ENCODE data around the gene CSF2RB. TPM values are rescaled to one million over a fixed set of nuclear protein-coding genes. Genes with fewer than 3 reads are reported as not detected.

CSF2RB gene
- total RNA-seq, 1 experiment from 2014 or later: not detected

DNA sequence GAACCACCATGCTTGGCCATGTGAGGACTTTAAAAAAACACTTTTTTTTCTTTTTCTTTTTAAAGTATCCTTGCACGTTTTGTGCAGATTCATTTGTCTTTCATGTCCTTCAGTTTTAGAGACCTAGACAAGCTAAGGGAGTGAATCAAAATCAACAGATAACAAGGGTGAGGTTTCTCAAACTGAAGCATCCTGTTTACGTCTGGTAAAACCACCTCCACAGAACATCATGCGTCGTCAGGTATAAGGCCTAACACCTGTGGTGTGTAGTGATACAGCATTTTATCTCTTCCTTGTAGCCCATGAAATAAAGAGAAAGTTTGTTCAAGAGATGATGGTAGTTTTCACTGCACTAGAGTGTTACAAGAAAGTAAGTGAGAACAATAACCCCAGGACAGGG is 26.3 kb upstream of the CSF2RB start:
- no peak for DNase-seq (ENCODE audit: low read depth)

DNA sequence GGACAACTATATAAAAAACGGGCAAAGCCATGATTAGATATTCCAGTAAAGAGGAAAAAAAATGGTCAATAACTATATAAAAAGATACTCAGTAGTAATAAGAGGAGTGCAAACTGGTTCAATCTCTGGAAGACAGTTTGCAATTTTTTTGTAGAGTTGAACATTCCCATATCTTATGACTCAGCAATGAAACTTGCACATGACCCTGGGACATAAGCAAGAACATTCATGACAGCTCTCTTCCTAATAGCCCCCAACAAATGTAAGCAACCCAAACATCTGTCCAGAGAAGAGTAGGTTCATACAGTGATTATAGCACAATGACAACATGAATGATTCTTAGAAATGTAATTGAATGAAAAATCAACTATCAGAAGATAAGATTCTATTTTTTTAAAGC is 21.8 kb upstream of the CSF2RB start:
- no peak for DNase-seq (ENCODE audit: low read depth)

DNA sequence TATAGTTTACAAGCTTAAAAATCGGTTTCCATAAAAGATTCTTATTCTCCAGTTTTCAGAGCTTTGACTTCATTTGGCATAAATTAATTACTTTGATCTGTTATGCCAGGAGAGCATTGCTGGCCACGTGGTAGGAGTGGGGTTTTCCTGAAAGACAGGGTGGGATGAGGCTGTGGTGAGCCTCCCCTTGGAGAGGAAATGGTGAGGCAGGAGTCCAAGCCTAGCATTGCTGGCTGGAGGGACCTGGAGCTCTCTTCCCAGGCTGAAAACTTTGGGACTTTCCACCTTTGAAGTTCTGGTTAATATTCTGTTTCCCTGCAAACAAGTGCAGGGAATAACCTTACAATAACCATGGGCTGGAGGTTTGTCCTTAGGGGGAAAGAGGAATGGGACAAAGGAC is 21.1 kb upstream of the CSF2RB start:
- no peak for DNase-seq (ENCODE audit: low read depth)

DNA sequence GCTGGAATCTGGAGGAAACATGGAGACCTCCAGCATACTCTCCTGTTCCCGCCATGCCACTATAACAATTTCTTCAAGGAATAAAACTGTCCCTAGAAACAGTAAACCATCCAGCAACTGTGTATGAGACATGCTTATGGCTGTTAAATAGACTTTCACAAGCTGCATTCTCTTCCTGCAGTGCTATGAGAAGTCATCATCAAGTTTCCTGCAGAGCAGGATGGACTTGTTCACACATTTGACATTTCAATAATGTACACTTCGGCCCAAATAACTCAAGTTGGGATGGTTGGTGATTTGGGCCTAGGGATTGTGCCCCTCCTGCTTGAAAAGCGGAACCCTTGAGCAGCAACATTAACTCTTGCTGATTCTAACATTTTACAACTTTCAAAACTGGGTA is 20.2 kb upstream of the CSF2RB start:
- no peak for DNase-seq (ENCODE audit: low read depth)

DNA sequence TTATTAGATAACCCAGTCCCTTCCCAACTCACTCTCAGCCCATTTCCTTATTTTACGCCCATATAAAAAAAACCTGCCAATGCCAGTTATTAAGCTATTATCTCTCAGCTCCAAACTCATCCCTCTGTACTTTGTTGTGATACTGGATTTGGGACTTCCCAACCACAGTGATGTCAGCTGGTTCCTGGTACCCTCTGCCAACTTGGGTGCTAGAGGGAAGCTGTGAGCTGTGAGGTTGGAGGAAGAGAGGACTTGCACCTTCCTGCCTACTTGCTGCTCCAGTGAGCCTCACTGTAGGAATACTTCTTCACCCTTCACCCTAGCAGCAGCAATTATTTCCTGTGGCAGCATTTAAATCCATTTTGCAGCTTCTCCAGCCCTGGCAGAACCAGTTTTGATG is 19.2 kb upstream of the CSF2RB start:
- DNase-seq (ENCODE audit: low read depth): no peak

DNA sequence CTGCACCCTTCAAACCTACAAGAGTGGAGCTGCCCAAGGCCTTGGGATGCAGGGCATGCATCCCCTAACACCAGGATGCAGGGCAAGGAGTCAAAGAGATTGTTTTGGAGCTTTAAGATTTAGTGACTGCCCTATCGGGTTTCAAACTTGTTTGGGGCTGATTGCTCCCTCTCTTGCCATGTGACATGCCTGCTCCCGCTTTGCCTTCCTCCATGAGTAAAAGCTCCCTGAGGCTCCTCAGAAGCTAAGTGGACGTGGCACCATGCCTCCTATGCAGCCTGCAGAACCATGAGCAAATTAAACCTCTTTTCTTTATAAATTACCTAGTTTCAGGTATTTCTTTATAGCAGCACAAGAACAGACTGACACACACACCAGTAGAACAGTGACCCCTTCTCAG is 15.8 kb upstream of the CSF2RB start:
- no peak for DNase-seq (ENCODE audit: low read depth)

DNA sequence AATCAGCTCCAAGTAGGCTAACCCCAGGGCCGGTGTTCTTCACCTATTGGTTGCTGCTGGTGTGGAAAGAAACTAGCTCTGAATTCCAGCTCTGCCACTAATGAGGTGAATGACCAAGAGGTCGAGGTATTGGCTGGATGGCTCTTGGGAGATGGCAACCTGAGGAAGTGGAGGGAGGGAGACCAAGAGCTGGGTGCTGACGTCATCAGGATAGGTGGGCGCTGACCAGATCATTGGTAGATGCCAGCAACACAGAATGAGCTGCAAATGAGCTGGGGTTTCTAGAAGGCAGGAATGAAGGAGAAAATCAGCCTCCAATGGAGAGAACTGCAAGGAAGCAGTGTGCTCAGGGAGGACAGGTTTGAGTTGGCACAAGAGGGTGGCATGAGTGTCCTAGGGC is 14.7 kb upstream of the CSF2RB start:
- no peak for DNase-seq (ENCODE audit: low read depth)

DNA sequence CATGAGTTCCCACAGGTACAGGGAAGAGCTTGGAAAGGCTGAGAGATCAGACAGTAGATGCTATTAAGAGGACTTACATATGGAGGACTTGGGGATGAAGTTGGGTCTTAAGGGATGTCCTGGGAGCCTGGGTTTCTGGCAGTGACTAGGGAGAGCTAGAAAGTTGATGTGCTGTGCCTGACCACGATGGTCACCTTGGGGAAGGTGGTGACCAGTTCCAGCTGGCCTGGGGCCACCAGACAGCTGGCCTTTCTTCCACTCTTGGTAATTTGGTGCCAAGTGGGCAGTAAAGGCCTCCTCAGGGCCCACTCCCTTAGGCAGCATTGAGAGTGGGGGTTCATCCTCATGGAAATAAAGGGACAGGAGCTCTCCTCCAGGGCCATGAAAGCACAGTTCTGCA is 13.9 kb upstream of the CSF2RB start:
- DNase-seq (ENCODE audit: low read depth): no peak

DNA sequence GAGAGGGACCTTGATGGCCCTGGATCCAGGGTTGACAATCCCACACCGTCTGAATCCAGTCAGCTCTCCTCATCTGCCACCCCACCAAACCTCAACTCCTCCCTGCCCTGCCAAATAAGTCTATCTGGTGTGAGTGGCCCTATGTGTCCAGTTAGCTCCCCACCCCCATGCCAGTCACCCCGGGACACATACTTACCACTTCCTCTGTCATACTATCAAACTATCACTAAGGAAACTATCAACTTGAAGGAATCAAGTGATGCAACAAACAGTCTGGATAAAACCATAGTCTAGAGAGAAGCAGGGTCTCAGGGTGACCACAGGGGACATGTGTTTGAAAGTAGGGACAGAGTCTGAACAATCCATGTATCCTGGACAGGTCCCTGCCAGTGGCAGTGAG is 13.2 kb upstream of the CSF2RB start:
- DNase-seq (ENCODE audit: low read depth): no peak

DNA sequence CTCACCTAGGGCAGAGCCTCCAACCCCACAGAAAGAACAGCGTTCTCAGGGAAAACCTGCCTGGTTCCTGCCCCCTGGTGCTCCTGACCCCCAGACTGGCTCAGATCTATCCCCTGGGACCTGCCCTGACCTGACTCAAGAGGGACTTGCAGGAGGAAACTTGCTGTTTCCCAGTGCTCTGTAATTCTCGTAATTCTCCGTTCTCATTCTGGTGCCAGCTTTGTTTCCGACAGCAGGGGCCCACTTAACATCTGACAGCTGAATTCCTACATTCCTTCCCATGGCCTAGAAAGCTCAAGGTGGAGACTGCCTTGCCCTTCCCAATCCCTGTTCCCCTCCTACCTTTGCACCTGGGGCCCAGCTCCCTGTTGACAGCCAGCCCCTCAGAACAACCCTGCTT is 12.5 kb upstream of the CSF2RB start:
- DNase-seq (ENCODE audit: low read depth): no peak

DNA sequence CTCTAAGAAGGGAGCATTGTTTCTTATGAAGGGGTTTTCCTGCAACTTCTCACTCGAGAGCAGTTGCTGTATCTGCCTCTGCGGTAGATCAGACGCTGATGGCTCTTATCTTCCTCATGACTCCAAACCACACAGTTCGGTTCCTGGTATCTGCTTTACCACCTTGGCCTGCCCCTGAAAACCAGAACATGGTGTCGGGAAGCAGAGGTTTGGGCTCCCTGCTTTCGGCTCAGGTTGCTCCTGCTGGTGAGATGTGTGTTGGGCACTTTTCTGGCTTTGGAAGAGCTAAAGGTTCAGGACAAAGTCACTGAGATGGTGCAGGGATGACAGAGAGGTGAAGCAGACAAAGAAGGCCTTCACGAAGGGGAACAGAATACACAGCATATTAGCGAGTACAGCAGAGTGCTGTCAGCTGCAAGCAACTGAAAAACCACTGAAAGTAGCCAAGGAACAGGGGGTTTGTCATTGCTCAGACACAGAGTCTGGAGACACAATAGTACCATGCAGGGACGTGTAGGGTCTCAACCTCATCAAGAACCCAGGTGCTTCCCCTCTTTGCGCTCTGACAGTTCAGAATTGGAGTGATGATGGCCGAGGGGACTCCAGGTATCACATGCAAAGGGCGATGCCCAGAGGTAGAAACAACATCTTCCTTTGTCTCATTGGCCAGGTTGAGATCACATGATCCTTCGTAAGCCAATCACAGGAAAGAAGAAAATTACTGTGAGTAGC is 11.9 kb upstream of the CSF2RB start:
- DNase-seq (ENCODE audit: low read depth): no peak

DNA sequence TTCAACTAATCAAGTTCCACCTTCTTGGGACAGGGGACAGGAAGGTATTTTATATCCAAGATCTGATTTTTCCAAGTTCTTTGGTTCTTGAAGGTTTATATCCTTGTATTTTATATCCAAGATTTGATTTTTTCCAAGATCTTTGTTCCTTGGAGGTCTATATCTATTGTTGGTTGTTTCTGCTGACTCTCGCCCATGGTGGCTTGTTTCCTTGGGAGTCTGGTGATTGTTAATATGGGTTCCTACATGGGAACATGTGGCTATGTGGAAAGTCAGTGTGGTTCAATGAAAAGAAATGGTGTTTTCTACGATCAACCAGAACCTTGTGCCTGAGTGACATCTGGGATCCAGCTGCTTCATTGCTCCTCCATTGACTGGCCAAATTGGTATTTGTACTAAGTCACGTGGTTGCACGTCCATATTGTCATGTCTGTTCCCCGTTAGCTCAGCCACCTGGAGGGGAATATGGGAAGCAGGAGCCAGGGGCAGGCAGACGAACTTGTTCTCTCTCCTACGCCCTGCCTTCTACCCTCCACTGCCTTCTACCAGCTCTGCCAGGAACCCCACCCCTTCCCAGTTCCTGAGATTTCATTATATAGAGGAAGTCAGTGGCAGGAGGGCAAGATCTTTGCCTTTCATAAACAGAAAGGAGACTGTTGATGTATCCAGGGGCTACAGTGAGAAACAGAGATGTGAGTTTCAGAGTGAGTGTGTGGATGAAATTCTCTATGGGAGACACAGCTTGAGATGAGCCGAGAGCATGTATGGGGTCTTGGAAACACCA is 11.1 kb upstream of the CSF2RB start:
- DNase-seq (ENCODE audit: low read depth): no peak

DNA sequence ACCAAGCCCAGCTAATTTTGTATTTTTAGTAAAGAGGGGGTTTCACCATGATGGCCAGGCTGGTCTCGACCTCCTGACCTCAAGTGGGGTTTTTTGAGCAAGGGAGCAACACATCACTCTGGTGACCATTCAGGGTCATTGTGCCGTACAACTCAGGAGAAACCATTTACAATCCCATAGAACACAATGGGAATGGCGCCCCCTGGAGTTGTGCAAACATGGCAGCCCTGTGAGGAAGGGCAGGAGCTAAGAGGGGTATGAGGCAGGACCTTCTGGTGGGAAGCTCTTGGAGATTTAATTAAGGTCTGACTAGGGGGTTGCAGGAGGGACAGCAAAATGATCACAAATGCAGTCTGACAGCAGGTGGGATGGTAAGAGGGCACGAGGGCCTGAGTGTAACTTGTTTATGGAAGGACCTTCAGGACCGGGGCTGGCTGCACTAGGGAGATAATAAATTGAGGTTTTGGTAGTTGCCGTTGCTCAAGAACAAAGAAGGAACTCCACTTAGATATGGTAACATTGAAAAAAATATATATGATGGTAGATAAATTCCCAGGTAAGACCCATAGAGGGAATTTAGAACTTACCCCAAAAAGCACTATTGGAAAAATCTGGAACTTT is 9.1 kb upstream of the CSF2RB start:
- DNase-seq (ENCODE audit: low read depth): no peak

DNA sequence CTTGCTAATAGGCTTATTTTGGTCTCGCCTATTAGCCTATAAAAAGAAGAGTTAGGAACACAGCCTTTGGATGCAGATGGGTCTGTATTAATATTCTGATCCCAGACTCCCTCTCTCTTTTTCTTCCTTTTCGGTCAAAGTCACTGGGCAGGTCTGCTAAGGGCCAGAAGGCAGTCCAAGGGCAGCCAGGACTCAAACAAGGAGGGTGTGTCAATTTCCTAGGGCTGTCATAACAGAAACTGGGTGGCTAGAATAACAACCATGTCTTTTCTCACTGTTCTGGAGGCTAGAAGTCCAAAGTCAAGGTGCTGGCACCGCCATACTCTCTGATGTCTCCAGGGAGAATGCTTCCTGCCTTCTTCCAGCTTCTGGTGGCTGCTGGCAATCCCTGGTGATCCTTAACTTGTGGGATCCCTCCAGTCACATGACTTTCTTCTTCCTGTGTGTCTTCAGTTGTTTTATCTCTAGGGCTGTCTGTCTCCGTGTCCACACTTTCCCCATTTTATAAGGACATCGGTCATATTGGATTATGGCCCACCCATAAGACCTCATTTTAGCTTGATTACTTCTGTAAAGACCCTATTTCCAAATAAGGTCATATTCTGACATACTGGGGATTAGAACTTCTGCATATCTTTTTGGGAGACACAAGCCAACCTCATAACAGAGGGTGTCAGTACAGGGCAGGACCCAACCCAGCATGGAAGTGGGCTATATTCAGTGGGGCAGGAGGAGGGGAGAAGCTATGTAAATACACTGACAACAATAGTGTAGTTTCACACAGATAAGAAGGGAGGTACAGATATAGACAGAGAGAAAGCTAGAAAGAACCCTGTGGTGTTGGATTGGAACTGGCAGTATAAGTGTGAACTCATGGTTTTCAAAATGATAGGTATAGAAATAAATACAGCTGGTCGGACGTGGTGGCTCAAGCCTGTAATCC is 5.9 kb upstream of the CSF2RB start:
- no peak for DNase-seq (ENCODE audit: low read depth)

DNA sequence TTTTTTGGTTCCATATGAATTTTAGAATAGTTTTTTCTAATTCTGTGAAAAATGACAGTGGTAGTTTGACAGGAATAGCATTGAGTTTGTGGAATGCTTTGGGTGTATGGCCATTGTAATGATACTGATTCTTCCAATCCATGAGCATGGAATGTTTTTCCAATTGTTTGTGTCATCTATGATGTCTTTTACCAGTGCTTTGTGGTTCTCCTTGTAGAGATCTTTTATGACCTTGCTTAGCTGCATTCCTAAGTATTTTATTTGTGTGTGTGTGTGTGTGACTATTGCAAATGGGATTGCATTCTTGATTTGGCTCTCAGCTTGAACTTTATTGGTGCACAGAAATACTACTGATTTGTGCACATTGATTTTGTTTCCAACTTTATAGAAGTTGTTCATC is 3.0 kb upstream of the CSF2RB start:
- no peak for DNase-seq (ENCODE audit: low read depth)

DNA sequence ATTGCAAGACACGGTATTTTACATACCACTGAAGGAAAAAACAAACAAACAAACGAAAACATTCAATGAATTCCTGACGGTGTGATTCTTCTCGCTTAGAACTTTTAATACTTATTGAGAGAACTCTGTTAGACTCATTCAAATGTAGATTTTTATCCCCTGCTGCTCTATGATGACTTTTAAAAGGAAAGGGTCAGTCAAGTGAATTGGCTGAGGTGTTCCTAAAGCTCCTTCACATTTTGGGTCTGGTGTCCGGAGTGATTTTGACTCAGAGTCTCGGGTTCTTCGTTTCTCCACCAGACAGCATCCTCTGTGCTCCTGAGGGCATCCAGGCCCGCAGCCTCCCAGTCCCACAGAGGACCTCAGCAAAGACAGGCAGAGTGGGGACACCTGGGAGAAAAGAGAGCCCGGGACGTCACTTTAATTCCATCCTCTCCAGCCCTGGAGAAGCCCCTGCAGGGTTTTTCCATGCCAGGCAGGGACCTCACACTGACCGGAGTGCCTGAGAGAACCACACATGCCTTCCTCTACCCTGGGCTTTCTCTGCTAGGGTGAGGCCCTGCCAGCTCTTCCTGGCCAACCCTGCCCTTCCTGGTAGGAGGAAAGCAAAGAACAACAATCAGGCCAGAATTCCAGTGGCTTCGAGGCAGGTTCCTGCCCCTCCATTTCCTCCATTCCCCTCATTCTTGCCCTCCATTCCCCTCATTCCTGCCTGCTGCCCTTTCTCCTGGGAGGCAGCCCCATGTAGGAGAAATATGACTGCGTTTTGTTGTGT is 1.4 kb upstream of the CSF2RB start:
- no peak for DNase-seq (ENCODE audit: low read depth)

DNA sequence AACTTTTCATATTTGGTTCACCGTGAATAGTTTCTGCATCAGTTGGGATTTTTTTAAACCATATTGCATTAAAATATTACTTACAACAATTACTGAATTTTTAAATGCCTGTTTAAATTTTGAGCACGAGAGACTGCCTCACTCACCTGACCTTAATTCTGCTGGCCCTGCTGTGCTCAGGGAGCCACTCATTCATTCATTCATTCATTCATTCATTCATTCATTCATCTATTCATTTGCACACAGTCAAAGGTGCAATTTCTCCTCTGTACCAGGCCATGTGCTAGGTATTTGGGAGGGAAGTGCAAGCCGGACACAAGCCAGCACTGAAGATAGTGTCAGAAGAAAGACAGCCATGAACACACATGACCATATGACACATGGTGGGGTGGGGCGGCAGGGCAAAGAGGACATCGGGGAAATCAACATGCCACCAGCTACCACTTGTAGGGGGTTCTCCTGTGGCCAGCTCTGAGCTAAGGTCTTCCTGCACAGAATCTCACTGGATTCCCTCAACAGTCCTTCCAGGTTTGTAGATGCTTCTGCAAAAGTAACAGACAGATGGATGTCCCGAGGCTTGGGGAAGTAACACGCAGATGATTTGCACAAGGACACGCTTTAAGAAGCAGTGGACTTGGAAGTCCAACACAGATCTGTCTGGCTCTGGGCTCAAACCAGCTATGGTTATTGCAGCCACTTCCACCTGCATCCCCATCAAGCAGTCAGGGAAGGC is 568 bp upstream of the CSF2RB start:
- no peak for DNase-seq (ENCODE audit: low read depth)

DNA sequence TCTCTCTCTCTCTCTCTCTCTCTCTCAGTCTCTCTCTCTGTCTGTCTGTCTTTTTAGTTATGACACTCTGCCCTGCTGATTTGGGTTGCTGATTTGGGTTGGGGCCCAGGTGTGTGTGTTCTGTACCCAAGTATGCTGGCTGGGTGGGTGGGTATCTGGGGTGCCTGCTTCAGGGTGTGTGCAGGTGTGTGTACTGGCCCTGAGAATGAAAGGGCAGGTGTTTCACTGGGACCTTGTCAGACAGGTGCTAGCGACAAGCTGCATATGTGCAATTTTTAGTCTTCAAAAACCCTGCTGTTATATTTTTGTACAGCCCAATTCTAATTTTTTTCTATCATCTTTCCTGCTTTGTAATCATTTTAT is 943 bp downstream of the CSF2RB start:
- DNase-seq (ENCODE audit: low read depth): no peak

DNA sequence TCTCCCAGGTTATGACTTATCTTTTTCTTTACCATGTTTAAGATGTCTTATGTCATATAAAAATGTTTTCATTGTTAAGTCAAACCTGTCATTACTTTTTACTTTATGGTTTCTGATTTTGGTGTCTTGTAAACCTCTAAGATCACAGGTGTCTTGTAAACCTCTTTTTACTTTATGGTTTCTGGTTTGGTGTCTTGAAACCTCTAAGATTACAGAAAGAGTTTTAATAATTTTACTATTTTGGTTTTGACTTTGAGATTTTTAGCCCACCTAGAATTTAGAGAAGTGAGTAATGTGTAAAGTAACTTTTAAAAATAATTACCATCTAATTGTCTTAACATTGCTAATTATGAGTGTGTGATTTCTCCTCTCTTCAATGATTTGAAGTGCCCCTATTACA is 2.6 kb downstream of the CSF2RB start:
- DNase-seq (ENCODE audit: low read depth): no peak

DNA sequence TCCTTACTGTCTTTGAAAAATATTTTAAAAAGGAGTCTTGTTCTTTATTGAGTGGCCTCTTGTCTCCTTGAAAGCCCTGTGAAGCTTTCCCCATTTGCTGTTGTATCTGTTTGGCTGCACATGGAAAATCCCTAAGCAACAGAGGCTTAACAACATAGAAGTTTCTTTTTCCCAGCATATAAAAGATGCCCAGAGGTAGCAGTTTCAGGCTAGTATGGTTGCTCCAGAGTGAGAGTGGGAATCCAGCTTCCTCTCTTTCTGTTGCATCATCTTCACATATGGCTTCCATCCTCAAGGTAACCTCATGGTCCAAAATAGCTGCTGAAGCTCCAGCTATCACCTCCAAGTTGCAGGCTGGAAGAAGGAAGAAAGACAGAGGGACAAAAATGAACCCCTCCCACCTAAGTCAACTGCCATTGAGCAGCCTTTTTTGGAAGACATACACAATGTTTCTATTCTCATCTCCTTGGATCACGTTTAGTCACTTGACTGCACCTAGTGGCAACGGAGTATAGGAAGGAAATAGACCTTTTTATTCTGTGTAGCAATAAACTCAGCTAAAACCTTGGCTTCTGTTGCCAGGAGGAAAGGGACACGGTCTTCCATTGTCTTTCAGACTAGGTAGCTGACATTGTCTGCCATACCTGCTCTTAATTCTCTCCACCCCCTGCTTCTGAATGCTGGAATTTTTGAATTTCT is 5.3 kb downstream of the CSF2RB start:
- no peak for DNase-seq (ENCODE audit: low read depth)

Data from LHCN-M2 (cell line).